ENCODE results near the gene HMG20A.

- TF ChIP-seq EZH2 (IDR thresholded peaks at IDR 0.05) (no peak), POLR2AphosphoS5 (IDR thresholded peaks at IDR 0.05; ENCODE audit: borderline replicate concordance, low read depth, low read length) (no peak), FOXP2 (optimal IDR thresholded peaks at IDR 0.05; ENCODE audit: control extremely low read depth, extremely low read length, insufficient read depth) (no peak)
These were observed 24.0 kb upstream of the HMG20A start for GRCh38 chr15:77396692-77397091.
